ENCODE data around the gene RNF32.

RNF32 gene

GRCh38 chr7:156662277-156662676 lies 21.7 kb downstream of the RNF32 start:
- TF ChIP-seq TCF4 (CRISPR knock-in tag; IDR thresholded peaks at IDR 0.05; ENCODE audit: borderline replicate concordance) (no peak), ZNF565 (CRISPR knock-in tag; conservative IDR thresholded peaks at IDR 0.05; ENCODE audit: low read depth) (no peak), RARB (CRISPR knock-in tag; IDR thresholded peaks at IDR 0.05) (no peak), ZFP30 (CRISPR knock-in tag; IDR thresholded peaks at IDR 0.05) (no peak), ZNF70 (CRISPR knock-in tag; IDR thresholded peaks at IDR 0.05) (no peak), PPARA (CRISPR knock-in tag; IDR thresholded peaks at IDR 0.05; ENCODE audit: borderline replicate concordance) (no peak), ZNF8 (CRISPR knock-in tag; IDR thresholded peaks at IDR 0.05) (no peak), ZFP3 (CRISPR knock-in tag; IDR thresholded peaks at IDR 0.05) (no peak), ZC3H10 (CRISPR knock-in tag; IDR thresholded peaks at IDR 0.05) (no peak), ARNTL (CRISPR knock-in tag; IDR thresholded peaks at IDR 0.05; ENCODE audit: borderline replicate concordance, low read depth) (no peak), TOX (CRISPR knock-in tag; IDR thresholded peaks at IDR 0.05; ENCODE audit: borderline replicate concordance) (no peak), BACH2 (CRISPR knock-in tag; IDR thresholded peaks at IDR 0.05; ENCODE audit: borderline replicate concordance) (no peak), ISL1 (CRISPR knock-in tag; IDR thresholded peaks at IDR 0.05) (no peak), CSDC2 (CRISPR knock-in tag; IDR thresholded peaks at IDR 0.05) (no peak), OSR1 (CRISPR knock-in tag; IDR thresholded peaks at IDR 0.05) (no peak), POU6F1 (CRISPR knock-in tag; IDR thresholded peaks at IDR 0.05; ENCODE audit: borderline replicate concordance, low read depth) (no peak)
- TF ChIP-seq, protein P1, sequence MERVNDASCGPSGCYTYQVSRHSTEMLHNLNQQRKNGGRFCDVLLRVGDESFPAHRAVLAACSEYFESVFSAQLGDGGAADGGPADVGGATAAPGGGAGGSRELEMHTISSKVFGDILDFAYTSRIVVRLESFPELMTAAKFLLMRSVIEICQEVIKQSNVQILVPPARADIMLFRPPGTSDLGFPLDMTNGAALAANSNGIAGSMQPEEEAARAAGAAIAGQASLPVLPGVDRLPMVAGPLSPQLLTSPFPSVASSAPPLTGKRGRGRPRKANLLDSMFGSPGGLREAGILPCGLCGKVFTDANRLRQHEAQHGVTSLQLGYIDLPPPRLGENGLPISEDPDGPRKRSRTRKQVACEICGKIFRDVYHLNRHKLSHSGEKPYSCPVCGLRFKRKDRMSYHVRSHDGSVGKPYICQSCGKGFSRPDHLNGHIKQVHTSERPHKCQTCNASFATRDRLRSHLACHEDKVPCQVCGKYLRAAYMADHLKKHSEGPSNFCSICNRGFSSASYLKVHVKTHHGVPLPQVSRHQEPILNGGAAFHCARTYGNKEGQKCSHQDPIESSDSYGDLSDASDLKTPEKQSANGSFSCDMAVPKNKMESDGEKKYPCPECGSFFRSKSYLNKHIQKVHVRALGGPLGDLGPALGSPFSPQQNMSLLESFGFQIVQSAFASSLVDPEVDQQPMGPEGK (CRISPR knock-in tag; IDR thresholded peaks at IDR 0.05; ENCODE audit: borderline replicate concordance): no peak
- no peak for ATAC-seq

DNA sequence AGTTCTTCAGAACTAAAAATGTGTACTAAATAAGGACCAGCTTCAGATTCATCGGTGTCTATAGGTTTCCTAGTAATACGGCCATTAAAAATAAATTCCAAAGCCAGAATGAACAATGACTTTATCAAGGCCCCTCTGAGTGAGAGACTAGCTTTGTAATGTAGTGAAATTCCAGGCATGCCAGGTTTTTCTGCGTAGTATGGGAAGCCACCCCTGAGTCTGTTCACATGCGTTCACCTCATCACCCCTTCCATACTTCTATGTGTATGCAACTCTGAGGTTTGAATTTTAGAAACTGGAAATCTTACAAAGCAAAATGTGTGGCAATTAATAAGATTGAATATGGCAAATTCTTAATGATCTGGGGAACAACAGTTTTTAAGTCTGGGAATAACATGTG lies 24.5 kb downstream of the RNF32 start:
- no peak for ATAC-seq
- no peak for TF ChIP-seq CSDC2 (CRISPR knock-in tag; IDR thresholded peaks at IDR 0.05)
- no peak for TF ChIP-seq GLIS3 (CRISPR knock-in tag; IDR thresholded peaks at IDR 0.05)
- no peak for TF ChIP-seq ZNF565 (CRISPR knock-in tag; conservative IDR thresholded peaks at IDR 0.05; ENCODE audit: low read depth)
- no peak for TF ChIP-seq PPARA (CRISPR knock-in tag; IDR thresholded peaks at IDR 0.05; ENCODE audit: borderline replicate concordance)
- no peak for TF ChIP-seq TCF4 (CRISPR knock-in tag; IDR thresholded peaks at IDR 0.05; ENCODE audit: borderline replicate concordance)
- no peak for TF ChIP-seq TOX (CRISPR knock-in tag; IDR thresholded peaks at IDR 0.05; ENCODE audit: borderline replicate concordance)
- TF ChIP-seq RARB (CRISPR knock-in tag; IDR thresholded peaks at IDR 0.05): no peak
- no peak for TF ChIP-seq ARNTL (CRISPR knock-in tag; IDR thresholded peaks at IDR 0.05; ENCODE audit: borderline replicate concordance, low read depth)
- no peak for TF ChIP-seq ZNF8 (CRISPR knock-in tag; IDR thresholded peaks at IDR 0.05)
- TF ChIP-seq ESRRG (CRISPR knock-in tag; IDR thresholded peaks at IDR 0.05): no peak

DNA sequence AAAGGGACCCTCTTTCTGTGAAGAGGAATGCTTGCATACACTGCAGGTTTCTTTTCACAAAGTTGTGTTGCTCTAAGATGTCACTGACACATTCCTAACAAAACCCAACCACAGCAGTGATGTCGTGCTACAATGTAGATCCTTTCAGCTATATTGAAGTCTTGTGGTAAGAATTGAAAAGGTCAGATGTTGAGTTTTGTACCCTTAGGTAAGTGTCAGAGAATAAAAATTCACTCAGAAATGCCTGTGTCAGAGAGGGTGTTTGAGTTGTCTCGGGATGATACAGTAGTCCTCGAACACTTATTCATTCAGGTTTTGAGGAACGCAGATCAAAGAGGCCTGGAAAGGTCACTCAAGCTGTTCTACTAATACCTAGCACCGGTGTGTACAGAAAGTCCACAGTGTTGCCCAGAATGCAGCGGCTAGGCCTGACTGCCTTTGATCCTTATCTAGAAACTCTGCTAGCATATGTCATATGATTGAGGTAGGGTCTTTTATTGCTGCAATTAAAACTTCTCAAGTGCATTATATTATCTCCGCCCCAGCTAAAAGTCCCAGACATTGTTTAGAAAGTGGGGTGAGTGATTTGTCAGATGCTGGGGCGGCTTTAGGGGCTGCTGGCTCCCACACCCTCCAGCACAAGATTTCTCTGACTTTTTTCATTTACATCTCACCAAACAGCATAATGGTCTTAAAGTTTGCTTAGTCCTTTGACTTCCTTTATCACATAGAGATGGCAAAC lies 26.0 kb downstream of the RNF32 start:
- ATAC-seq: no peak
- no peak for TF ChIP-seq TCF4 (CRISPR knock-in tag; IDR thresholded peaks at IDR 0.05; ENCODE audit: borderline replicate concordance)
- TF ChIP-seq TSHZ2 (CRISPR knock-in tag; IDR thresholded peaks at IDR 0.05): no peak
- no peak for TF ChIP-seq ZFP30 (CRISPR knock-in tag; IDR thresholded peaks at IDR 0.05)
- TF ChIP-seq BACH2 (CRISPR knock-in tag; IDR thresholded peaks at IDR 0.05; ENCODE audit: borderline replicate concordance): no peak
- TF ChIP-seq, protein P2, sequence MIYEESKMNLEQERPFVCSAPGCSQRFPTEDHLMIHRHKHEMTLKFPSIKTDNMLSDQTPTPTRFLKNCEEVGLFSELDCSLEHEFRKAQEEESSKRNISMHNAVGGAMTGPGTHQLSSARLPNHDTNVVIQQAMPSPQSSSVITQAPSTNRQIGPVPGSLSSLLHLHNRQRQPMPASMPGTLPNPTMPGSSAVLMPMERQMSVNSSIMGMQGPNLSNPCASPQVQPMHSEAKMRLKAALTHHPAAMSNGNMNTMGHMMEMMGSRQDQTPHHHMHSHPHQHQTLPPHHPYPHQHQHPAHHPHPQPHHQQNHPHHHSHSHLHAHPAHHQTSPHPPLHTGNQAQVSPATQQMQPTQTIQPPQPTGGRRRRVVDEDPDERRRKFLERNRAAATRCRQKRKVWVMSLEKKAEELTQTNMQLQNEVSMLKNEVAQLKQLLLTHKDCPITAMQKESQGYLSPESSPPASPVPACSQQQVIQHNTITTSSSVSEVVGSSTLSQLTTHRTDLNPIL (CRISPR knock-in tag; IDR thresholded peaks at IDR 0.05; ENCODE audit: low read depth): no peak
- TF ChIP-seq PPARA (CRISPR knock-in tag; IDR thresholded peaks at IDR 0.05; ENCODE audit: borderline replicate concordance): no peak
- no peak for TF ChIP-seq ZNF8 (CRISPR knock-in tag; IDR thresholded peaks at IDR 0.05)
- TF ChIP-seq ARNTL (CRISPR knock-in tag; IDR thresholded peaks at IDR 0.05; ENCODE audit: borderline replicate concordance, low read depth): no peak
- no peak for TF ChIP-seq GLIS3 (CRISPR knock-in tag; IDR thresholded peaks at IDR 0.05)
- TF ChIP-seq ZNF70 (CRISPR knock-in tag; IDR thresholded peaks at IDR 0.05): no peak
- no peak for TF ChIP-seq ISL1 (CRISPR knock-in tag; IDR thresholded peaks at IDR 0.05)
